Small intestine (tissue), 7 donors: Measurements from ENCODE around the gene OGFR. TPM values are rescaled to one million over a fixed set of nuclear protein-coding genes. Genes with fewer than 3 reads are reported as not detected.

Source experiments
- DNase-seq, 2 donors: peaks; one replicate each; pipeline versions ENCODE4 v3.0.0 to v3.0.0-alpha.2; 2013
- FAIRE-seq: peaks from 2 replicates; lab custom pipeline; 2012; peaks lifted over from hg19 to GRCh38; lab: Jason Lieb, UNC
- H3K27ac ChIP-seq, 3 donors: one replicate each; pipeline ENCODE4 v1.5.1; 2013; ENCODE audit warnings: low read length in 2 of 3, mild to moderate bottlenecking in 2 of 3, control low read depth in 1 of 3, inconsistent platforms in 1 of 3, low read depth in 1 of 3, moderate library complexity in 1 of 3
- H3K27me3 ChIP-seq, 3 donors: one replicate each; pipeline ENCODE4 v1.6.1; 2013; ENCODE audit warnings: low read length in 3 of 3, inconsistent platforms in 1 of 3; ENCODE audit not compliant: control insufficient read depth in 3 of 3, insufficient read depth in 3 of 3
- H3K36me3 ChIP-seq, 3 donors: one replicate each; pipeline ENCODE4 v1.6.1; 2013; ENCODE audit warnings: low read length in 3 of 3, inconsistent platforms in 1 of 3, low read depth in 1 of 3, mild to moderate bottlenecking in 1 of 3, moderate library complexity in 1 of 3; ENCODE audit not compliant: control insufficient read depth in 3 of 3, insufficient read depth in 2 of 3
- H3K4me1 ChIP-seq, 3 donors: one replicate each; pipeline ENCODE4 v1.6.1; 2013; ENCODE audit warnings: low read length in 2 of 3, inconsistent platforms in 1 of 3, low read depth in 1 of 3, mild to moderate bottlenecking in 1 of 3, moderate library complexity in 1 of 3; ENCODE audit not compliant: control insufficient read depth in 3 of 3, insufficient read depth in 2 of 3
- H3K4me3 ChIP-seq, 3 donors: one replicate each; pipeline ENCODE4 v1.5.1; 2013; ENCODE audit warnings: low read length in 3 of 3, control low read depth in 1 of 3, inconsistent platforms in 1 of 3, low read depth in 1 of 3, mild to moderate bottlenecking in 1 of 3, moderate library complexity in 1 of 3
- H3K9me3 ChIP-seq, 2 donors: one replicate each; pipeline ENCODE4 v1.6.1; 2013; ENCODE audit warnings: low read depth in 1 of 2, low read length in 1 of 2; ENCODE audit not compliant: control insufficient read depth in 2 of 2, insufficient read depth in 1 of 2
- WGBS, 3 donors: extraction: QIAGEN DNeasy Blood & Tissue Kit; methylation state at CpG; one replicate each; pipeline ENCODE4 v1.1.7; 2013; 5-methylcytosine and 5-hydroxymethylcytosine counted together
- polyA plus RNA-seq, 4 donors: library from polyadenylated mRNA; stranded (reverse) in 3 of 4; unstranded in 1 of 4; fragments of 200-250 nt in 3 of 4; fragments of 120-200 nt in 1 of 4; gene quantifications; one replicate each; pipeline versions ENCODE4 v1.2.1 to v1.2.3, GENCODE V29; 2013
- donor health status: healthy with polysubstance abuse.
- donor health status: control.
- donor health status: control.
- donor health status: Bipolar disorder and iron deficiency.
- donor health status: healthy.

The OGFR gene
- polyA plus RNA-seq, 4 donors = 46.6 to 88.3 (median 66.3) TPM

DNA sequence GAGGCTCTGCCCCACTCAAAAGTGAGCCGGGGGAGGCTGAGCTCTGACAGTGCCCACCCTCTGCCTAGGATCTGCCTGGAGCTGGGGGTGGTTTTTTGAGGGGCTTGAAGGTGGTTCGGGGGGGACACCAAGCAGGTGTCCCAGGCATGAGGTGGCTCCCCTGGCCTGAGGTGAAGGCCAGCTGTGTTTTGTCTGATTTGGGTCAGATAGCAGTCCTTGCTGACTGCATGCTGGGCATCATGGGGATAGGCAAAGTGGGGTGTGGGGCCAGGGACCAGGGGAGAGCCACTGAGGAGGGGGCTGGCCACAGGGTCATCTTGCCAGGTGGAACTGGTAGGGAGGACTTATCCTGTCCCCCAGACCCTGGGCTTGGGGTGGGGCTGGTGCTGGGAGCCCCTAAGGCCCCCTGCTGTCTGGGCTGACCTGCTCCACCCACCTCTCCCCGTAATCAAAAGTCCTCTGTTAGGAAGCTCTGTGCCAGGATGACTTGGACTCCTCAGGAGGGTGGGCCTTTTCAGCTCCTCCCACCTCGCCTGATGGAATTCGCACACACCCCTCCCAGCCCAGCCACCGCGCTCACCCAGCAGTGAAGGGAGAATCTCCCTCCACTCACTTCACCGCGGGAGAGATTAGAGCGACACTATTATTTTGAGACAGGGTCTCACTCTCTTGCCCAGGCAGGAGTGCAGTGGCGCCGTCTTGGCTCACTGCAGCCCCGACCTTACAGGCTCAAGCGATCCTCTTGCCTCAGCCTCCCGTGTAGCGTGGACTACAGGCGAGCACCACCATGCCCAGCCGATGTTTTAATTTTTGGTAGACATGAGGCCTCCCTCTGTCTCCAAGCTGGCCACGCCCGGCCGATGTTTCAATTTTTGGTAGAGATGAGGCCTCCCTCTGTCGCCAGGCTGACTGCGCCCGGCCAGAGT lies 10.7 kb downstream of the OGFR start:
- 18 to 32% (median 20%) methylated on average over 23 to 24 of the region's 24 CpGs for WGBS, 3 donors
- Histone ChIP-seq H3K4me1 (peaks cover 0 to 42% (median 3%) of the 10 kb centered on the region in 3 donors), H3K9me3 (peaks cover 0 to 2% of the 10 kb centered on the region in 2 donors), H3K4me3 (no peak overlapping the region), H3K27me3 (peaks cover 8 to 32% (median 9%) of the 10 kb centered on the region in 3 donors), H3K27ac (no peak overlapping the region), H3K36me3 (peaks cover 14 to 40% (median 16%) of the 10 kb centered on the region in 3 donors)
- DNase-seq = peak in 1 of 2 donors; percentile 47
- no peak for FAIRE-seq

DNA sequence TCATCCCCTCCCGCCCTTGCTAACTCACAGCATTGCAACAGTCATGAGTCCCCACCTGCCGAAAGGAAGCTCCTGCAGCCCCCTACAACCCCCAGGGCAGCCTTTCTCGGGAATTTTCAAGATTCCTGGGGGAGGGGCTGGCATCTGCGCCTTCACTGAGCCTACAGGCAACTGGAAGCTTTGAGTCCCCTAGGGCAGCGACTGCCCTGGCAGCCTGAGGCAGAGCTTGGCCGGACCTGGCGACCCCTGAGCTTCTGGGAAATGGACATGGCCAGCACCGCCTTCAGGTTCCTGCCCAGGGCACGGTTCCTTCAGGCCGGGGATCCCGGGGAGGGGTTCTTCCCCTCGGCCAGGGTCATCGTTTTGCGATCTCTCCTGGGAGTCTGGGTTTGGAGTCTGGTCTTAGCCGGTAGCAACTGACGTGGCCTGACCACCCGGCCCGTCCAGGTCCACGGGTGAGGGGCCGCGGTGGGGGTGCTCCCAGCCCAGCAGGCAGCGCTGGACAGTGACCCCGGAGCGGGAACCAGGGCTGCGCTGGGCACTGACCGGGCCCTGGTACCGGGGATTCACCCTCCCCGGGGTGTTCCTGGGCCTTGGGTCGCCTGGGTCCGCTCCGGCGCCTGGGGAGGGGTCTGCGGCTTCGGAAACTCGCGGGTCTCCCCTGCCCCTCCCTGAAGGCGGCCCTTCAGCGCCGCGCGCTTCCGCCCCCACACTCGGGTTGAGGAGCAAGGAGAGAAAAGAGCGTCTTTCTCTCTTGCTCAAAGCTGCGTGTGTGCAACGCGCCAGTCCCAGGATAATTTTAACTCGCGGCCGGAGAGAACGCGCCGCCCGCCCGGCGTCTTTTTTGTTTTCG lies 11.6 kb downstream of the OGFR start:
- 2 to 3% (median 3%) methylated on average over 45 to 57 of the region's 57 CpGs for WGBS, 3 donors
- peaks cover 0 to 2% of the 10 kb centered on the region in 2 donors for H3K9me3 ChIP-seq
- DNase-seq = no peak
- peaks cover 0 to 42% (median 3%) of the 10 kb centered on the region in 3 donors for H3K4me1 ChIP-seq
- H3K27me3 ChIP-seq = peaks cover 8 to 32% (median 9%) of the 10 kb centered on the region in 3 donors
- H3K27ac ChIP-seq = no peak overlapping the region
- FAIRE-seq = no peak
- no peak overlapping the region for H3K4me3 ChIP-seq
- peaks cover 7 to 31% (median 16%) of the 10 kb centered on the region in 3 donors for H3K36me3 ChIP-seq

DNA sequence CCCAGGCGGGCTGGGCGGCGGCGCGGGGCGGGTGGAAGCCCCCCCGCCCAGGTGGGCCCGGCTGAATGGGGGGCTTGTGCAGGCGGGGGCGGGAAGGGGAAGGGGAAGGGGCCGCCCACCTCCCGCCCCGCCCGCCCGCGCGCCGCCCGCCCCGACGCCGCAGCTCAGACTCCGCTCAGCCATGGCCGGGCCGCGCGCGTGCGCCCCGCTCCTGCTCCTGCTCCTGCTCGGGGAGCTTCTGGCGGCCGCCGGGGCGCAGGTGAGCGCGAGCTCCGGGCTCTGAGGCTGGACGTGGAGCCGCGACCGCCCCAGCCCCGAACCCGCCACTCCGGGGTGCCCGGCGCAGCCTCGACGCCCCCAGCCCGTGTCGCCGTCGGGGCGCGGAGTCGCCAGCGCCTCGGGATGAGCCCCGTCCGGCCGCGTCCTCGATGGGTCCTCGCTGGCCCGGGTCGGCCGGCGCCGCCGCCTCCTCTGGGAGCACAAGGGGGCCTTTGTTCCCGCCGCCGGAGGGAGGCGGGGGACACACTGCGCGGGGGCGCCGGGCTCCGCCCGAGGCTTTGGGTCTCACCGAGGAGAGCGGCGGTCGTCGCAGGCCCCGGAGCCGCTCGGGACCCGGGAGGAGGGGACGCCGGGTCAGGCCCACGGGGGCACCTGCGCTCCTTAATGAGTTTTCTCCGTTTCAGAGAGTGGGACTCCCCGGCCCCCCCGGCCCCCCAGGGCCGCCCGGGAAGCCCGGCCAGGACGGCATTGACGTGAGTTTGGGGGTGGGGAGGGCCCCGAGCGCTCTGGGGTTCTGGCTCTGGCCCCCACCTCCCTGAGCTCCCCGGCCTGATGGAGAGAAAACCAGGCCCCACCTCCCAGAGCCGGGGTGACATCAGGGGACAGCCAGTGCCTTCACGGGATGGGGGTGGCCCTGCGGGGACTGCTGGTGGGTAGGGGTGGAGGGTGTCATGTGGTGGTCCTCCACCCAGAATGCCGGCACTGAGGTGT lies 12.5 kb downstream of the OGFR start, which contains the start of gene COL9A3:
COL9A3 (plus strand) TSS at position 167 of the 990 bp plus-strand sequence; CDS start at position 182, 15 bp downstream.
- H3K9me3 ChIP-seq = peaks cover 0 to 2% of the 10 kb centered on the region in 2 donors
- no peak within 1 kb of the TSS for H3K4me3 ChIP-seq
- 2 to 8% (median 7%) methylated on average over 62 to 108 of the region's 108 CpGs for whole genome bisulfite sequencing, 3 donors
- FAIRE-seq = no peak
- peaks cover 0 to 42% (median 3%) of the 10 kb centered on the region in 3 donors for H3K4me1 ChIP-seq
- peaks cover 6 to 22% (median 7%) of the 10 kb centered on the region in 3 donors for H3K36me3 ChIP-seq
- H3K27ac ChIP-seq = no peak within 1 kb of the TSS
- no peak for DNase-seq
- peaks cover 8 to 32% (median 9%) of the 10 kb centered on the region in 3 donors for H3K27me3 ChIP-seq

DNA sequence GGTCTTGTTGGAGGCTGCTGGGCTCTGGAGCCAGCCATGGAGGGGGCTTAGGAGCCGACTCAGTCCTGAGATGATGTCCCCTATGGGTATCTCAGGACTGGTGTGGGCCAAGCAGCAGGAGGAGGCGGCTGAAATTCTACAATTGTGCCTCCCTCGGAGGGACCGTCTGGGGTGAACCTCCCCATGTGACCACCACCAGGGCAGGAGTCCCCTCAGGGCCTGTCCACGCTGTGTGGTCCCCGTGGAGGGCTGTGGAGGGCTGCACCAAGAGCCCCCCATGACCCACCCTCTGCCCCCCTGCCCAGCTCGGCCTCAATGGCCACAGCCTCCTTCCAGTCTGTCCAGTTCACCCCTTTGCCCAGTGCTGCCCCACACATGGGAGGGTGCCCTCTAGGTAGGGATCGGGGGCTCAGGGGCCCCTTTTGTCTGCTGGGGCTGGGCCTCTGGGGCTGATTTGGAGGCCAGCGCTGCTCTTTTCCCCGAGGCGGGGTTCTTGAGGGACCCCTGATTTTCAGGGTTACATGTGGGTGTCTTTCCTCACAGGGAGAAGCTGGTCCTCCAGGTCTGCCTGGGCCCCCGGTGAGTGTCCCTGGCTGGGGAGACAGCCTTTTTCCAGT lies 13.4 kb downstream of the OGFR start:
- Histone ChIP-seq H3K9me3 (peaks cover 0 to 2% of the 10 kb centered on the region in 2 donors), H3K4me3 (no peak overlapping the region), H3K27me3 (peaks cover 8 to 32% (median 9%) of the 10 kb centered on the region in 3 donors), H3K4me1 (peaks cover 0 to 42% (median 3%) of the 10 kb centered on the region in 3 donors), H3K36me3 (peaks cover 0 to 13% (median 2%) of the 10 kb centered on the region in 3 donors), H3K27ac (peak overlapping the region in 1 of 3 donors; percentile 37)
- WGBS, 3 donors = 45 to 61% (median 51%) methylated on average over 12 of the region's 12 CpGs
- FAIRE-seq (no peak), DNase-seq (no peak)

DNA sequence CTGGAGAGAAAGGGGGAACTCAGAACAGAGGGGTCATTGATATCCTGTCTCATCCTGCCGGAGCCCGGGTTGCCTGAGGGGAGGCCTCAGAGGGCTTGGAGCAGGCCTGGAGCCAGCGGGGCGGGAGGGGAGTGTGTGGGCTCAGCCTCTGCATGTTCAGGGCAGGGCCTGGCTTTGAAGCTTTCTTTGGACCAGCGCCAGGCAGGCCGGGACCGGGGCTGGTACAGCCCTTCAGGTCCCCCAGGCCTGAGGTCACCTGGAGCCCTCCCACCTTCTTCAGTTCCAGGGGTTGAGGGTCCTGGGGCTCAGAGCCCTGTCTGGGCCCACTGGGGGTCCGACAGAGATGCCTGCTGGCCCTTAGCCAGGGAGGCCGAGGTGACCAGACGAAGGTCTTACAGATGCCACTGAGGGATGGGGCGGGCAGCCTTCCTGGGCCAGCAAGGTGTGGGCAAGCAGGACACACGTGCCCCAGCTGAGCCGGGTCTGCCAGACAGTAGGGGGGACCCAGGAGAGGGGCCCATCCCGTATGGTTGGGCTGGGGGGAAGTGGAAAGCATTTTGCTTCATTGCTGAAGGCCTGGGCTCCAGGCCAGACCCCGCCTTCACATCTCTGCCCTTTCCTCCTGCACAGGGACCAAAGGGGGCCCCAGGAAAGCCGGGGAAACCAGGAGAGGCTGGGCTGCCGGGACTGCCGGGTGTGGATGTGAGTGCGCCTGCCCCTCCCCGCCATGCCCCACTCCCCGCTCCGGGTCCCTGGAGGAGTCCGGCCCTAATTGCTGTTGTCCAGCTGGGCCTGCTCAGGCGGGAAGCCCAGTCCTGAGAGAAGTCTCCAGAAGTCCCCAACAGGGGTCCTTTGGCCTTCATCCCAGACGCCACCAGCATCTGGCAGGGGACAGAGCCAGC lies 14.2 kb downstream of the OGFR start:
- Histone ChIP-seq H3K4me3 (no peak overlapping the region), H3K9me3 (peaks cover 0 to 2% of the 10 kb centered on the region in 2 donors), H3K27me3 (peaks cover 8 to 32% (median 9%) of the 10 kb centered on the region in 3 donors), H3K27ac (peak overlapping the region in 1 of 3 donors; percentile 37), H3K4me1 (peaks cover 0 to 42% (median 3%) of the 10 kb centered on the region in 3 donors), H3K36me3 (peaks cover 0 to 8% (median 0%) of the 10 kb centered on the region in 3 donors)
- DNase-seq (peak in 1 of 2 donors; percentile 60), FAIRE-seq (no peak)
- 7 to 19% (median 14%) methylated on average over 19 to 25 of the region's 25 CpGs for WGBS, 3 donors

DNA sequence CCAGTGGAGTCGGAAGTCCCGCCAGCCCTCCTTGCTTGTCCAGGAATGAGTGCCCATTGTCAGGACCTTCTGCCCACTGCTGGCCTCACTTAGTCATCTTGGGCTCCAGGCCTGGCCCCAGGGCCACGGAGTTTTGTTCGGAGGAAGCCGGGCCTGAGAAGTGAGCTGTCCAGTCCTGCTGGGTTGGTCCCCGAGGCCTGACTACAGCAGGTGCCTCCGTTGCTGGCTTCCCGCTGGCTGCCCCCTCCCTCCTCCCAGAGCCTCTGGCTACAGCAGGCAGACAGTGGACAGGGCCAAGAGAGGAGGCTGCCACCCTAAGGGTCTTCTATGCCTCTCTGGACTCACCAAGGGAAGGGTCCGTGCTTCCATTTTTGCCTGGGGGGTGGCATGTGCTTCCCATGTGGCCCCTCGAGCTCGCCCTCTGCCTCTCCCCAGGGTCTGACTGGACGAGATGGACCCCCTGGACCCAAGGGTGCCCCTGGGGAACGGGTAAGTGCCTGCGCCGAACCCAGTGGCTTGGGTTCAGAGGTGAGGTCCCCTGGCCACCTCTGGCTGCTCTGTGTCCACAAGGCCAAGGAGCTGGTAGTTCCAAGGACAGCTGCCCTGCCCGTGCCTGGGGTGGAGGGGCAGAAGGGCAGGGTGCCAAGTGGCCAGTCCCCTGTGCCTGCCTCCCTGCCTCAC lies 15.0 kb downstream of the OGFR start:
- Histone ChIP-seq H3K27ac (no peak overlapping the region), H3K4me3 (no peak overlapping the region), H3K9me3 (peaks cover 0 to 2% of the 10 kb centered on the region in 2 donors), H3K4me1 (peaks cover 2 to 50% (median 3%) of the 10 kb centered on the region in 3 donors), H3K27me3 (peaks cover 8 to 32% (median 9%) of the 10 kb centered on the region in 3 donors), H3K36me3 (peaks cover 0 to 2% (median 0%) of the 10 kb centered on the region in 3 donors)
- WGBS, 3 donors = 35 to 54% (median 43%) methylated on average over 16 of the region's 16 CpGs
- FAIRE-seq (no peak), DNase-seq (no peak)
